Activated CD4-positive, alpha-beta T cell treated with anti-CD3 and anti-CD28 coated beads for 48 hours (primary cell): ENCODE results near the gene CATSPERZ.

Experiments used
- DNase-seq: peaks from one replicate; pipeline ENCODE4 v3.0.0-alpha.2; 2020

The CATSPERZ gene, protein sequence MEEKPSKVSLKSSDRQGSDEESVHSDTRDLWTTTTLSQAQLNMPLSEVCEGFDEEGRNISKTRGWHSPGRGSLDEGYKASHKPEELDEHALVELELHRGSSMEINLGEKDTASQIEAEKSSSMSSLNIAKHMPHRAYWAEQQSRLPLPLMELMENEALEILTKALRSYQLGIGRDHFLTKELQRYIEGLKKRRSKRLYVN

DNA sequence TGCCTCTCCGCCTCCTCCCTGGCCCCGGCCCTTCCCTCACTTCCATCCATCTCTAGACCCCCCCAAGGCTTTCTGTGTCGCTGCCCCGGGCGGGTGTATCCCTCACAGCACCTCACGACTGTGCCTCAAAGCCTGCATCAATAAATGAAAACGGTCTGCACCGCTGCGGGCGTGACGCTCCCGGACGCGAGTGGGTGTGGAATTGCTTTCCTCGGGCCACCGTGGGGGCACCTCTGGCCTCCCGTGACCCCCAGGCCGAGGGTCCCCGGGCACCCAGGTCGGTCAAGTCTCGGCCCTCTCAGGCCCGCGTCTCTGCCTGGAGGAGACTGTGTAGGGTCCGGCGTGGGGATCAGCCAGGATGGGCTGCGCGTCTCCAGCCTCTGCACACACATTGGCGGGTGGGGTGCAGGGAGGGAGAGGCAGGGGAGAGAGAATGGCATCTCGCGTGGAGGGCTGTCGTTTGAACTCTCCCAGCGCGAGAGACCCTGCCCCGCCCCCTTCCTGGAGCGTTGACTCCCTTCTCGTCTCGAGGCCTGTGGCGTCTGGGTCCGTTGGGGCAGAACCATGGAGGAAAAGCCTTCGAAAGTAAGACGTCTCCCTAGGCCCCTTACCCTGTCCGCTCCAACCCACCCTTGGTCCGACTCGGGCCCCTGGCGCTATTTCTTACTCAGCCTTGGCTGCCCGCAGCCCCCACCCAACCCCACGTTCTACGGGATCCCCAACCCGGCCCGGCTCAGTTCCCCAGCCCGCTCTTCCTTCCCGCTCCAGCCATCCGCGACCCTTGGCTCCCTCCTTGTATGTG is at the start of gene CATSPERZ:
CATSPERZ (plus strand) TSS at position 512 of the 802 bp plus-strand sequence; CDS start at position 565, 53 bp downstream.
- no peak for DNase-seq

DNA sequence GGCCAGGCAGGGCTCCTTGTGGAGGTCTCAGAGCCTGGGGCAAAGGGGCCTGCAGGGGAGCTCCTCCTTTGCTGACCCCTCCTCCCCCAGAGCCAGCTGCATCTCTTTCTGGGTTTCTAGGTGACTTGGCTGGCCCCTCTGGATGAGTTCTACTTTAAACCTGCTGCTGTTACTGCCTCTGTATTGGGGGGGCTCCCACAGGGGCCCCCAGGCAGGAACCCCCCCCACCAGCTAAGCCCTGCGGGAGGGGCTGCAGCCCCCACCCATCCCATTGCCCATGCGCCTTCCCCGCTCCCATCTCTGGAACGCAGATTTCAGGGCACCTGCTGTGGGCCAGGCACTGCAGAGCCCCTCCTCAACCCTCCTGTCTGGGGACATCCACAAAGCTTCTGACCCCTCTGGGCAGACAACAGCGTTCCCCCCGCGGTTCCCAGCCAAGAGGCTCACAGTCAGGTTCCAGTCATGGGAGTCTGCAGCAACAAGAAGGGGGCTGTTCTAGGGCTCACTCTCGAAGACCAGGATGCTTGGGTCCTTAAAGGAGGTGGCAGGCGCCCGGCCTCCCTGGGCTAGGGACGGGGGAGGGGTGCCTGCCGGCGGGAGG is 49.6 kb upstream of the CATSPERZ start:
- no peak for DNase-seq

DNA sequence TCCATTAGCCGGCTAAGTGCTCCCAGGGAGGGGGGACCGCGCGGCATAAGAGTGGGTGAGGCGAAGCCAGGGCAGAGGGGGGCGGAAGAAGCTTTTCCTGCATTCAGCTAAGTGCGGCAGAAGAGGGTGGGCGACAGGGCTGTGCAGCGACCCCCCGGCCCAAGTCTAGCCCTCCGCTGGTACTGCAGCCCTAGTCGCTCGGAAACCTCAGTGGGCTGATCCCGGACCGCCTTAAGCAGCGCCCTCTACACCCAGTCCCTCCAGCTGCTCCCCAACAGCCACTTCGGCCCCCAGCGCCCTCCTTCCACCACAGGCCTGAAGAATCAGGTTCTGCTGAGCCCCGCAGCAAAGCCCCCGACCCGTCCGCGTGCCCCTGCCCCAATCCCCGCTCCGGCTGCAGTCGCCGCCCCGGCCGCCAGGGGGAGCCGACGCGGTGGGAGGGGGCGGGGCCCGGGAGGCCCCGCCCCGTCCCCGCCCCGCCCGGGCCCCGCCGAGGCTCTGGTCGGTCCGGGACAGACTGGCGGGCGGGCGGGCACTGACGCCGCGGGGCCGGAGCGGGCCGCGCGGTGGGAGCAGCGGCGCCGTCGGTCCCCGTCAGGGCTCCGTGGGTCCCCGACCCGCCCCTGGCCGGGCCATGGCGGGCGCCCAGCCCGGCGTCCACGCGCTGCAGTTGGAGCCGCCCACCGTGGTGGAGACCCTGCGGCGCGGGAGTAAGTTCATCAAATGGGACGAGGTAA is 49.0 kb upstream of the CATSPERZ start, which contains the start of gene PLCB3:
PLCB3 (plus strand) TSS at position 515 of the 737 bp plus-strand sequence; CDS start at position 635, 120 bp downstream.
- DNase-seq = peak; percentile 70

DNA sequence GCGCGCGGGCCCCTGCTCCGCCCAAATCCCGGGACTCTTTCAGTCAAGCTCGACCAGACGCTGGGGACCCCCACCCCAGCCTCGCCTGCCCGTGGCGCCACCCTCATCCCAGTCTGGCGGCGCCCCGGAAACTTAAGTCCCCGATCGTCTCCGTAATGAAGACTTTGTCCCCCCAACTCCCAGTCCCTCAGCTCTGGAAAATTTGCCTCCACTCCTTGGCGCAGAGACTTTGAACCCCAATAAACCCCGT is 48.5 kb upstream of the CATSPERZ start:
- peak; percentile 28 for DNase-seq

DNA sequence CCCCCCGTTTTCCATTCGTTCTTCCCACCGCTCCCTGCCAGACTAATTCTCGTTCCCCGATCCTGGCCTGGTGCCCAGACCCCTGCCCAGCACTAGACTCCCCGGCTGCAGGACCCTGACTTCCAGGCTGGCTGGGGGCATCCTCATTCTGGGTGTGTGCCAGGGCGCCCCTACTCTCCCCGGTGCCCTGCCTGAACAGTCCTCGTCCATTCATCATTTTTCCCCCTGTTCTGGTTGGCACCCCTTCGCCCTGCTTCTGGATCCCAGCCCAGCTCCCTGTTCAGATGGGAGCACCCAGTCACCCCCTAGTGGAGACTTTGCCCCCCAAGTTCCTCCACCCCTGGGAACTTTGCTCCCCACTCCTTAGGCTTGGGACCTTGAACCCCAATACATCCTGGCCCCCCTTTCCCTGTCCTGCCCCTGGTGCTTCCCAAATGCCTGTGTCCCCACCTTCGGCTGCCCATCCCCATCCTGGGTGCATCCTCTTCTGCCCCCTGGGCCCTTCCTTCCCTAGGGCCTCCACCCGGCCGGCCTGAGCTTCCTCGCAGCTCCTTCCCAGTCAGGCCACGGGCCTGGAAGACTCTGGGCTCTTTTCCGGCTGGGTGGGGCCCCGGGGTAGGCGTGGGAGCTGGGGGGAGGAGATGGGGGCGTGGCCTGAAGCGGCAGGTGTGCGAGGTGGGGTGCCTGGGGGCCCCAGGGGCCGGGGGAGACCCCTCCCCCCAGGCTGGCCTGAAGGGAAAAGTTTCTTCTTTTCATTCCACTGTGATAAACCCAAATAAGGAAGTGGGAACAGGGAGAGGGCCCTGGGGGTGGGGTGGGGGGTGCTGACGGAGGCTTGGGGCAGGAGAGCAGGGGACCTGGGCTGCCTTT is 47.9 kb upstream of the CATSPERZ start:
- peak; percentile 48 for DNase-seq

DNA sequence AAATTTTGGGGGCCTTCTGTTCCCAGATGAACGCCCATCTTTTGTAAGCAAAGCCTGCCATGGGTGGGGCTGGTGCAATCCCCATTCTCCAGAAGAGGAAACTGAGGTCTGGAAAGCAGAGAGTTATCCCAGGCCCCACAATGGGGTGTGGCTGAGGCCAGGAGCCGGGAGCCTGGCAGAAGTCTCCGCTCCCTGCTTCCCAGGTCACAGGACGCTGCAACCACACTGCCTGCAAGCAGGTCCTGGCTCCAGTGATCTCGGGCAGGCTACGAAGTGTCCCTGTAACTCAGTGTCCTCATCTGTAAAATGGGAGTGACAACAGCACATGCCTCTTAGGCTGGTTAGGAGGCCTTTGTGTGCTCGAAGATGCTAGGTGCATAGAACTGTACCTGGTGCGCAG is 47.1 kb upstream of the CATSPERZ start:
- DNase-seq = no peak

DNA sequence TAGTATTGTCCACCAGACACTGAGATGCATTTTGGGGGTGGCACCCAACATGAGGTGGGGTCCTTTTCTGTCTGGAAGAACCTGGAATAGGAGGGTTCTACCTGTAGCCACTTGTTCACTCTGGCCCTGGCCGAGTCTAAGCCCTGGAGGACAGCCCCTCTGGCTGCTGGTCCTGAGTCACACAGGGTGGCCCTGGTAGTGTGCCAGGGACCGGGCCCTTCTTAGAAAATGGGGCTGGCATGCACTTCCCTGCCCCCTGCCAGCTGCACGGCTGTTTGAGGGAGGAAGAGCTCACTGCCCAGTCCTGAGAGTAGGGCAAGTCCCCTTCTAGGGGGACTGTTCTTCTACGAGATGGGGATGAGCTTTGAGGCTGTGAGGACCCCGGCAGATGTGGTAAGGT is 46.7 kb upstream of the CATSPERZ start:
- DNase-seq = no peak

DNA sequence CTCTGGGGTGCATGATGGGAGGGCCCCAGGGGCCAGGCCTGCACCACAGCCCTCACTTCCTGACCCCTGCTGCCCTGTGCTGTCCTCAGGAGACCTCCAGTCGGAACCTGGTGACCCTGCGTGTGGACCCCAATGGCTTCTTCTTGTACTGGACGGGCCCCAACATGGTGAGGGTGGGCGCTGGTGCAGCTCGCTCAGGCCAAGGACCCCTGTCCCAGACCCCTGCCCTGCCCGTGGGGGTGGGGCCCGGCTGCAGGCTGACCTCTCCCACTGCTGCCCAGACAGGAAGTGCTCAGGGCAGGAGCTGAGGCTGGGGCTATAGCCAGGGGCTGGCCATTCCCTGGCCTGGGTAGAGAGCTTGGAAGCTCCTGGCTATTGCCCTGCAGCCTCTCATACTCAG is 45.8 kb upstream of the CATSPERZ start:
- DNase-seq = no peak

DNA sequence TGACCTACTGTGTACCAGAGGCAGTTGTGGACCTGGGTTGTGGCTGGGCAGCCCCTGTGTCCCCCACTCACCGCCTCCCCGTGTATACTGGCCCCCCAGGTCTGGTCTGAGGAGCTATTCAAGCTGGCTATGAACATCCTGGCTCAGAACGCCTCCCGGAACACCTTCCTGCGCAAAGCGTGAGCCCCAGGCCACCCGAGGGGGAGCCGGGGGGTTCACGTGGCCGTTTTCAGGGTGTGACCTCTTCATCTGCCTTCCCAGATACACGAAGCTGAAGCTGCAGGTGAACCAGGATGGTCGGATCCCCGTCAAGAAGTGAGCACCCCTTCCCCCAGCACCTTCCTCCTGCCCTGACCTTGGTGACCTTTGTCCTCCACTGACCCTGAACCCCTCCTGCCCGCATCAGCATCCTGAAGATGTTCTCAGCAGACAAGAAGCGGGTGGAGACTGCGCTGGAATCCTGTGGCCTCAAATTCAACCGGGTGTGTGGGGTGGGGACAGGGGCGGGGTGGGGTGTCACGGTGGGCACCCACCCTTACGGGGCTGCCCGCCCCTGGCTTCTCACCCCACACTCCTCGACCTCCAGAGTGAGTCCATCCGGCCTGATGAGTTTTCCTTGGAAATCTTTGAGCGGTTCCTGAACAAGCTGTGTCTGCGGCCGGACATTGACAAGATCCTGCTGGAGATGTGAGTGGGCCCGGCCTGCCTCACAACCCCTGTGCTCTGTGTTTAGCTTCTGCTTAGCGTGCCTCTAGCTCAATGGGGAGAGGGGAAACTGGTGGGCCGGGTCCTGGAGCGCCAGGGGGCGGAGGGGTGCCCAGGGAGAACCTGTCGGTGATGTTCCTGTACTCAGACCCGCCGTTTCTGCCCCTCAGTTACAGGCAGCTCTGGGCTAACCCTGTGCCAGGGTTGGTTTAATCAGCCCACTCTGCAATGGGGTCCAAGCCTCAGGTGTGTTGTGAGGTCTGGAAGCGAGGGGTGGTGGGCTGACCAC is 44.7 kb upstream of the CATSPERZ start:
- no peak for DNase-seq

DNA sequence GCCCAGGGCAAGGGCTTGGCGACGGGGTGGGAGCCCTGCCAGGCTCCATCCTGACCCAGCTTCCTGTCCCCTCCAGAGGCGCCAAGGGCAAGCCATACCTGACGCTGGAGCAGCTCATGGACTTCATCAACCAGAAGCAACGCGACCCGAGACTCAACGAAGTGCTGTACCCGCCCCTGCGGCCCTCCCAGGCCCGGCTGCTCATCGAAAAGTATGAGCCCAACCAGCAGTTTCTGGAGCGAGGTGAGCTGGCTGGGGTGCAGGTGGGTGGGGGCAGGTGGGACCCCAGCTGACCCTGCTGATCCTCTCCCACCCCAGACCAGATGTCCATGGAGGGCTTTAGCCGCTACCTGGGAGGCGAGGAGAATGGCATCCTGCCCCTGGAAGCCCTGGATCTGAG is 43.9 kb upstream of the CATSPERZ start:
- no peak for DNase-seq

DNA sequence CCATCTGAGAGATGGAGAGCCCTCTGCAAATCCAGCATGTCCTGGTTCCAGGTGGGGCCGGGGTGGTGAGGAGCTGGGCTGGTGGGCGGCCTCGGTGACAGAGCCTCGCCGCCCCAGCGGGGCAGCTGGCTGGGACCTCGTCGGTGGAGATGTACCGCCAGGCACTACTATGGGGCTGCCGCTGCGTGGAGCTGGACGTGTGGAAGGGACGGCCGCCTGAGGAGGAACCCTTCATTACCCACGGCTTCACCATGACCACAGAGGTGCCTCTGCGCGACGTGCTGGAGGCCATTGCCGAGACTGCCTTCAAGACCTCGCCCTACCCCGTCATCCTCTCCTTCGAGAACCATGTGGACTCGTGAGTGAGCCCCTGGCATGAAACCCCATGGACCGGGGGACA is 41.8 kb upstream of the CATSPERZ start:
- DNase-seq = no peak

DNA sequence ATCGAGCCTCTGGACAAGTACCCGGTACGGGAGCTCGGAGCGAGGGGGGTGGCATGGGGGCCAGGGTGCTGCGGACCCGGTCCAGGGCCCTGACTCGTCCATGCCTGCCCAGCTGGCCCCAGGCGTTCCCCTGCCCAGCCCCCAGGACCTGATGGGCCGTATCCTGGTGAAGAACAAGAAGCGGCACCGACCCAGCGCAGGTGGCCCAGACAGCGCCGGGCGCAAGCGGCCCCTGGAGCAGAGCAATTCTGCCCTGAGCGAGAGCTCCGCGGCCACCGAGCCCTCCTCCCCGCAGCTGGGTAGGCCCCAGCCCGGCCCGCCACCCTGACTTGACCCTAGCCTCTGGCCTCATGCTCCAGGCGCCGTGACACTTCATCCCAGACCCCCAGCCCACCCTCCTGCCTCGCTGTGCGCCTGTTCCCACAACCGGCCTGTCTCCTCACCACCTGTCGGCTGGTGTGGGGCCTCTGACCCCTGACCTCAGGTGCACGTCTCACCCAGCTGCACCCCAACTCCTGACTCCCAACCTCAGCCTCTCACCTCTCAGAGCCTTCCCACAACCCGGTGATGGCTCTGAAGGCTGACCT is 41.1 kb upstream of the CATSPERZ start:
- DNase-seq = no peak

DNA sequence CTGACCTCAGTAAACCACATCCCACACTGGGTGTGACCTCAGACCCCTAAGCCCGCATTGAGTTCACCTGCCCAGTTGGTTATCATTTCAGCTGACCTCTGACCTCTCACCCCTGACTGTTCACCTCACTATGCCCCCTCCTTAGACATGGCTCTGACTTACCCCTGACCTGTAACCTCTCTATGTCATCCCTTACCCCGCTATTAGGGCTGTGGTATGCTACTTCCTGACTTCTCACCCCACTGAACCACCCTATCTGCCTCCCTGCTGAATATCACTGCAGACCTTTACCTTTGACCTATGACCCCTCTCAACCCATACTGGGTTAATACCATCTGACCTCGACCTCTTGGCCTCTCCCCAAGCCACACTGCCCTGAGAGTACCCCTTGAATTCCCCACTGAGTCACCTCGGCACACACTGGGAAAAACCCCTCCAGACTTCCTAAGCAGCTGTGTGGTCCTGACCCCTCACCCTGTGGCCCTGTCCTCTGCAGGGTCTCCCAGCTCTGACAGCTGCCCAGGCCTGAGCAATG is 40.6 kb upstream of the CATSPERZ start:
- no peak for DNase-seq

DNA sequence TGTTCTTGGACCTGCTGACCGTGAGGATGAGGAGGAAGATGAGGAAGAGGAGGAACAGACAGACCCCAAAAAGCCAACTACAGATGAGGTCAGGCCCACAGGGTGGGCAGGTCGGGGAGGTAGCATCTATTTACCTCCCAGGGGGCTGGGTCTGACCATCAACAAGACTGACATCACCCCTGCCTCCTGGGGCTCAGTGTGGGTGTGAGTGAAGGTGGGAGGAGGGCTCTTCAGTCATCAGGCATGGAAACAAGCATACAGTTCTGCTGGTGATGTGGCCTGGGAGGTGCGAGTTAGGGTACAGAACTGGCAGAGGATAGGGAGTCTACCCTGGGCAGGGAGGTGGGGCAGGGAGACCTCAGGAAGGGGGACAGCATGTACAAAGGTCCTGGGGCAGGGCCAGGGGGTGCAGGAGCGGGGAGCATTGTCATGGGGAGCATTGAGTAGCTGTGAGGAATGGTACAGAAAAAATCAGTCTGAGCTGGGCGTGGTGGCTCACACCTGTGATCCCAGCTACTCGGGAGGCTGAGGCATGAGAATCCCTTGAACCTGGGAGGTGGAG is 39.9 kb upstream of the CATSPERZ start:
- DNase-seq = no peak

DNA sequence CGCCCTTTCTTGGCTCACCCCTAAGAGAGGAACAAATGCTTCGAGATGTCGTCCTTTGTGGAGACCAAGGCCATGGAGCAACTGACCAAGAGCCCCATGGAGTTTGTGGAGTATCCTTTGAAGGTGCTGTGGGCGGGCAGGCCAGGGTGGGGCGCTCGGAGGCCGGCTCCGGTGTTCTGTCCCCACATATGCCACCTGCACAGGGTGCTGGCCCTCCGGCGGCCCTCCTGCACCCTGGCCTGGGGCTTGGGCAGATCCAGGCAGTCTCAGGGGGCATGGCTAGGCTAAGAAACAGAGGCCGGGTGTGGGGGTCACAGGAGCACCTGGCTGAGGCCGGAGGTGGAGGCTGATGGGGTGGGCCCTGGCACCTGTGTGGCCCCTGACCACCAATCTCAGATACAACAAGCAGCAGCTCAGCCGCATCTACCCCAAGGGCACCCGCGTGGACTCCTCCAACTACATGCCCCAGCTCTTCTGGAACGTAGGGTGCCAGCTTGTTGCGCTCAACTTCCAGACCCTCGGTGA is 38.5 kb upstream of the CATSPERZ start:
- no peak for DNase-seq

DNA sequence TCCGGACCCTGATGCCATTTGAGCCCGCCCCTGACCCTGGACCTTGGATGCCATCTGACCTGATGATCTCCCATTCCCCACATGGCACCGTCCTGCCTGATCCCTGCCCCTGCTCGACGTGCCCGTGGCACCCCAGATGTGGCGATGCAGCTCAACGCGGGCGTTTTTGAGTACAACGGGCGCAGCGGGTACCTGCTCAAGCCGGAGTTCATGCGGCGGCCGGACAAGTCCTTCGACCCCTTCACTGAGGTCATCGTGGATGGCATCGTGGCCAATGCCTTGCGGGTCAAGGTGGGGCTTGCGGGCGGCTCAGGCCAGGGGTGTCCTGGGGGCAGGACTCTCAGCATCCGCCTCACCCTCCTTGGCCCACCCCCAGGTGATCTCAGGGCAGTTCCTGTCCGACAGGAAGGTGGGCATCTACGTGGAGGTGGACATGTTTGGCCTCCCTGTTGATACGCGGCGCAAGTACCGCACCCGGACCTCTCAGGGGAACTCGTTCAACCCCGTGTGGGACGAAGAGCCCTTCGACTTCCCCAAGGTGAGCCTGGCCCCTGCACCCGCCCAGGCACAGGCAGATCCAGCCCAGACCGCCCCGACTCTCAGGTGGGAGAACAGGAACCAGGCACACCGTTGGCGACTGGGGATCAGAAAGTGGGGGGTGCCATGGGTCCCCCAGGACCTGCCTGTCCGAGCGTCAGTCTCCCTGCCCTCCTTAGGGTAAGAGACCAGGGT is 37.7 kb upstream of the CATSPERZ start:
- no peak for DNase-seq

DNA sequence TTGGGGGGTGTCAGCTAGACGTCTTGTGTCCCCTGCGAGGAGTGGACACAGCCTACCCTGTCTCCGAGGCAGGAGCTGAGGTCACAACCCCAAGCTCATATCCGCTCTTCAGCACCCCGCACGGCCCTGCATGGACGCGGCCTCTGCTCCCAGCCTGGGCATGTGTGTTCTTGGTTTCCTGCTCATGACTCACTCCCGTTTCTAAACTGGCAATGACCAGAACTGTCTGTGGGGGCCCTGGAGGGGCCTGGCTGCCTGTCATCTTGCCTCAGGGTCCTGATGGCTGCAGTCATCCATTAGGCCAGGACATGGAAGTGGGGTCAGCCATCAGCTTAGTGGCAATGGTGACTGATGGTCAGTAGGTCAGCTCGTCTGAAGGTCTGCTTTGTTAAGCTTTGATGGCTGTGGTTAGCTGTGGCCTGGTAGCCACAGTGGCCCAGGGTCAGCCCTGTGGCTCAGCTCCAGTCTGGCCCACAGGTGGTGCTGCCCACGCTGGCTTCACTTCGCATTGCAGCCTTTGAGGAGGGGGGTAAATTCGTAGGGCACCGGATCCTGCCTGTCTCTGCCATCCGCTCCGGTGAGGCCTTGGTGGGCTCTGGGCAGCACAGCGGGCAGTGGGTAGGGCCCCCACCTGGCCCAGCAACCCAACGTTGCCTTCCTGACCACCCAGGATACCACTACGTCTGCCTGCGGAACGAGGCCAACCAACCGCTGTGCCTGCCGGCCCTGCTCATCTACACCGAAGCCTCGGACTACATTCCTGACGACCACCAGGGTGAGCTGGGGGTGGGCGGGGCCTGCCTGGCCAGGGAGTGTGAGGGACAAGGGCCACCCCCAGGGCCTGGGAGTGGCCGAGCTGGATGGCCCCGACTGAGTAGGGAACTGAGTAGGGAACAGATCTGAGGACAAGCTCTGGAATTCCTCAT is 36.9 kb upstream of the CATSPERZ start:
- DNase-seq = no peak

DNA sequence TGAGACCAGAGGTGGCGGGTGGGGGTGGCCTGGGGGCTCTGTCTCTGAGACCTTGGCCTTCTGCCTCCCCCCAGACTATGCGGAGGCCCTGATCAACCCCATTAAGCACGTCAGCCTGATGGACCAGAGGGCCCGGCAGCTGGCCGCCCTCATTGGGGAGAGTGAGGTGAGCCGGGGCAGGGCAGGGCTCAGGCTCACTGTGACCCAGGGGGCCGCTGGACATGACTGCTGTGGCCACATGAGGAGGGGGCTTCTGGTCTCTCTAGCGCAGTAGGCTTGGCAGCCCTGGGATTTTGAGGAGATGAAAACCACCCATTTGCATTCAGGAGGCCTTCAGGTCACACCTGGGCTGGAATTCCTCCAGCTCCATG is 36.2 kb upstream of the CATSPERZ start:
- DNase-seq = no peak
